Mucosa of rectum (tissue), 2 donors: Measurements from ENCODE around the gene CEP85.

Experiments used
- H3K27ac ChIP-seq, 2 donors: one replicate each; pipeline ENCODE4 v1.7.0; 2013; ENCODE audit warnings: inconsistent platforms in 2 of 2, low read depth in 2 of 2, low read length in 2 of 2
- H3K27me3 ChIP-seq, 2 donors: one replicate each; pipeline ENCODE4 v1.7.0; 2013; ENCODE audit warnings: low read length in 2 of 2; ENCODE audit not compliant: control insufficient read depth in 2 of 2, insufficient read depth in 2 of 2
- H3K36me3 ChIP-seq, 2 donors: one replicate each; pipeline ENCODE4 v1.7.0; 2013; ENCODE audit warnings: low read length in 2 of 2; ENCODE audit not compliant: control insufficient read depth in 2 of 2, insufficient read depth in 2 of 2
- H3K4me1 ChIP-seq, 2 donors: one replicate each; pipeline ENCODE4 v1.7.0; 2013; ENCODE audit warnings: low read length in 2 of 2, mild to moderate bottlenecking in 1 of 2; ENCODE audit not compliant: control insufficient read depth in 2 of 2, insufficient read depth in 2 of 2
- H3K4me3 ChIP-seq, 2 donors: one replicate each; pipeline ENCODE4 v1.7.0; 2013; ENCODE audit warnings: low read length in 2 of 2
- H3K9ac ChIP-seq, 2 donors: one replicate each; pipeline ENCODE4 v1.7.0; 2013; ENCODE audit warnings: low read length in 2 of 2, low read depth in 1 of 2, mild to moderate bottlenecking in 1 of 2
- H3K9me3 ChIP-seq, 2 donors: one replicate each; pipeline ENCODE4 v1.7.0; 2013; ENCODE audit warnings: low read length in 2 of 2; ENCODE audit not compliant: control insufficient read depth in 2 of 2
- donor health status: healthy.
- donor health status: Normal muscosa, but diverticular disease.

CEP85 gene

DNA sequence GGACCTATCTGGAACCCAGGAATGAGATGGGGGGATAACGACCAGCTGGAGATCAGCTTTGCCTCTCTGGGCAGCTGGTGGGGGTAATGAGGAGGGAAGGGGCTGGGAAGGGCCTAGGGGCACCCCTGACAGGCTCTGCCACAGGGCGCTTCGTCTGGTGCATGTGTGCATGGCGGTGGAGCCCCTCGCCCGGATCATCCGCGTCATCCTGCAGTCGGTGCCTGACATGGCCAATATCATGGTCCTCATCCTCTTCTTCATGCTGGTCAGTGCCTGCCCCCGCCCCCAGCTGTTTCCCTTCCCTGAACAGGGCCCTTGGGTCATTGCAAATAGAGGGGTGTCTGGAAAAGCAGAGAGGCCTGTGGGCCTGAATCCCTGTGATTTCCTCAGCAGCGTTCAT, 36.2 kb upstream of the CEP85 start:
- no peaks in the 10 kb centered on the region for H3K36me3 ChIP-seq
- no peaks in the 10 kb centered on the region for H3K9me3 ChIP-seq
- no peak overlapping the region for H3K4me3 ChIP-seq
- H3K4me1 ChIP-seq, result no peaks in the 10 kb centered on the region
- no peak overlapping the region for H3K9ac ChIP-seq
- no peak overlapping the region for H3K27ac ChIP-seq
- H3K27me3 ChIP-seq, result no peaks in the 10 kb centered on the region

DNA sequence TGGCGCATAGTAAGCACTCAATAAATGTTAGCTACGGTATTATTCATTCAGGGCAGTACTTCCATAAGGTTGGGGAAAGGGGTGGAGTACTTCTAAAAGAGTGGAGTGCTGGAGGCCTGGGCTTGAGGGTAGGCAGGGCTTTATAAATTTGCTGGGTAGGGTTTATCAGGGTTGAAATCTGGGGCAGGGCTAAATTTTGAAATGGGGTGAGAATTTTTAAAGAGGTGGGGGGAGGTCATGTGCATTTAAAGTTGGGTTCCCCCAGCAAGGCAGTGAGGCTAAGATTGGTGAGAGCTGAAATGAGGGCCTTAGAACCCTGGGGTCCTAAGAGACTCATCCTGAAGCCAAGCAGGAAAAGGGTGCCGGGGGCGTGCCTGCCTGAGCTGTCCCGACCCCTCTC, 33.6 kb upstream of the CEP85 start:
- Histone ChIP-seq H3K36me3 (no peaks in the 10 kb centered on the region), H3K27ac (no peak overlapping the region), H3K27me3 (no peaks in the 10 kb centered on the region), H3K9me3 (no peaks in the 10 kb centered on the region), H3K4me3 (no peak overlapping the region), H3K9ac (no peak overlapping the region), H3K4me1 (no peaks in the 10 kb centered on the region)

DNA sequence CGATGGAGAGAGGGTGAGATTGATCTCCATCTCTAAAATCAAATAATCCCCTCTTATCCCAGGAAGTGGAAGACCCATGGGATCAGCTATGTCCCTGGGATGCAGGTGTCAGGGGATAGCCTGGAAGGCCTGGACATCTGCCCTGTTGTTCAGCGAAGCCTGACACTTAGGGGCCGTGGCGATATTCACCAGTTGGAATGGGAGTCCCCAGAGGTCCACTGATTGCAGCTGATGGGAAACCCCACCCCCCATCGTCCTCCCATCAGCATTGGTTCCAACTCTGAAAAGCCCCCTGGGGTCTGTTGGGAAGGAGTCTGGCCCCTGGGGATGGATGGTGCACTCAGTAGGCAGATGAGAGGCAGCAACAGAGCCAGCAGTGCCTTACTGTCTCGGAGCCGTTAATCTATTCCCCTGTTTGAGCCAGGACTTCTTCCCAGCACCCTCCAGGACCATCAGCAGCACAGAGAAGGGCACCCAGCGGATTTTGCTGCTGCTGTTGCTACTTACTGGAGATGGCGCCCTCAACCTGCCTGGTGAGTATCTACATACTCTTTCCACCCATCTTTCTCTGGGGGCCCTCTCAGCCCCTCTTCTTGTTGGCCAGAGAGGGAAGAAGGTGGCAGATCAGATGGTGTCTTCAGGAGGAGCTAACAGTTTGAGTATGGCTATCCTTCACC, 30.2 kb upstream of the CEP85 start:
- H3K36me3 ChIP-seq, result no peaks in the 10 kb centered on the region
- no peaks in the 10 kb centered on the region for H3K9me3 ChIP-seq
- no peak overlapping the region for H3K4me3 ChIP-seq
- H3K27ac ChIP-seq, result no peak overlapping the region
- H3K4me1 ChIP-seq, result no peaks in the 10 kb centered on the region
- H3K27me3 ChIP-seq, result no peaks in the 10 kb centered on the region
- H3K9ac ChIP-seq, result no peak overlapping the region

DNA sequence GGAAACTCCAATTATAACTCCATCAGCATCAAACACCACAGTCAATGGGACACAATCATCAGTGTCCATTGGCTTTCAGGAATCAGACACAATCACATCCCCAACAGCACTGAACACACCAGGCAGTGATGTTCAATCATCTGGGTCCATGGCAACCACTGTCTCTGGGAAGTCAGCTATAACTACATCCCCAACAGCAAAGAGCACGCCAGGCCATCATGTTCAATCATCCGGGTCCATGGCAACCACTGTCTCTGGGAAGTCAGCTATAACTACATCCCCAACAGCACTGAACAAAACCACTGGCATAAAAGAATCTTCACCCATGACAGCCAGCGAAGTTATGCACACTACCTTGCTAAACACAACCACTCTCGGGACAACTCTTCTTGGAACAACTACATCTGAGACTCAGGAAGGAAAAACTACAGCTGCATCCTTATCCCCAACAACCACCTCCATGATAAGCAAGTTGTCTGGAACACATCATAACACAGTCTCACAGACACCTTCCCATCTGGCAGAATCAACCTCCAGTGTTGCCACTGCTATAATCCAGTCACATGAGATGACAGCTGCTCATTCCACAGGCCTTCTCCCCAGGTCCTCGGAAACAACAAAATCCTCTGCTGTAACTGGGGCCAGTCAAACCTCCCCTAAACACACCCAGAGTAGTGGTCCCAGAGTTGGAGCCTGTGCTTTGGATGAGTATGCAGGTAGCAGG, 23.7 kb upstream of the CEP85 start:
- no peak overlapping the region for H3K27ac ChIP-seq
- no peak overlapping the region for H3K4me3 ChIP-seq
- H3K4me1 ChIP-seq, result no peaks in the 10 kb centered on the region
- H3K27me3 ChIP-seq, result no peaks in the 10 kb centered on the region
- no peaks in the 10 kb centered on the region for H3K36me3 ChIP-seq
- no peak overlapping the region for H3K9ac ChIP-seq
- no peaks in the 10 kb centered on the region for H3K9me3 ChIP-seq

DNA sequence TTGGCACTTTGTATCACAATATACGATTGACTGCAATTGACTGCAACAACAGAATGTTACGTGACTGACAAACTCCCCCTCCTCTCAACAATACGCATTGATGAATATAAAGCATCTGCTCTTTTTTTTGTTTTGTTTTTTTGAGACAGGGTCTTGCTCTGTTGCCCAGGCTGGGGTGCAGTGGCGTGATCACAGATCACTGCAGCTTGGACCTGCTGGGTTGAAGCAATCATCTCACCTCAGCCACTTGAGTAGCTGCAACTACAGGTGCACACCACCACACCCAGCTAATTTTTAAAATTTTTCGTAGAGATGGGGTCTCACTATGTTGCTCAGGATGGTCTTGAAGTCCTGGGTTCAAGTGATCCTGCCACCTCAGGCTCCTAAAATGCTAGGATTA, 21.3 kb upstream of the CEP85 start:
- Histone ChIP-seq H3K27ac (no peak overlapping the region), H3K4me1 (no peaks in the 10 kb centered on the region), H3K9ac (no peak overlapping the region), H3K9me3 (no peaks in the 10 kb centered on the region), H3K4me3 (no peak overlapping the region), H3K36me3 (no peaks in the 10 kb centered on the region), H3K27me3 (no peaks in the 10 kb centered on the region)

DNA sequence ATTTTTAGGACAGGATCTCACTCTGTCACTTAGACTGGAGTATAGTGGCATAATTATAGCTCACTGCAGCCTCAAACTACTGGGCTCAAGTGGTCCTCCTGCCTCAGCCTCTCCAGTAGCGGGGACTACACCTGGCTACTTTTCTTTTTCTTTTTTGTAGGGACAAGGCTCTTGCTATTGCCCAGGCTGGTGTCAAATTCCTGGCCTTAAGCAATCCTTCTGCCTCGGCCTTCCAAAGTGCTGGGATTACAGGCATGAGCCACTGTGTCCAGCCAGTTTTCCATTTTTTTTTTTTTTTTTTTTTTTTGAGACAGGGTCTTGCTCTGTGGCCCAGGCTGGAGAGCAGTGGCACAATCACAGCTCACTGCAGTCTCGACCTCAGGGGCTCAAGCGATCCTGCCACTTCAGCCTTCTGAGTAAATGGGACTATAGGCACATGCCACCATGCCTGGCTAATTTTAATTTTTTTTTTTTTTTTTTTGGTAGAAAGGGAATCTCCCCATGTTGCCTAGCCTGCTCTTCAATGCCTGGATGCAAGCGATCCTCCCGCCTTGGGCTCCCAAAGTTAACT, 20.6 kb upstream of the CEP85 start:
- no peak overlapping the region for H3K4me3 ChIP-seq
- H3K9me3 ChIP-seq, result no peaks in the 10 kb centered on the region
- H3K27me3 ChIP-seq, result no peaks in the 10 kb centered on the region
- no peak overlapping the region for H3K9ac ChIP-seq
- no peak overlapping the region for H3K27ac ChIP-seq
- no peaks in the 10 kb centered on the region for H3K4me1 ChIP-seq
- no peaks in the 10 kb centered on the region for H3K36me3 ChIP-seq

DNA sequence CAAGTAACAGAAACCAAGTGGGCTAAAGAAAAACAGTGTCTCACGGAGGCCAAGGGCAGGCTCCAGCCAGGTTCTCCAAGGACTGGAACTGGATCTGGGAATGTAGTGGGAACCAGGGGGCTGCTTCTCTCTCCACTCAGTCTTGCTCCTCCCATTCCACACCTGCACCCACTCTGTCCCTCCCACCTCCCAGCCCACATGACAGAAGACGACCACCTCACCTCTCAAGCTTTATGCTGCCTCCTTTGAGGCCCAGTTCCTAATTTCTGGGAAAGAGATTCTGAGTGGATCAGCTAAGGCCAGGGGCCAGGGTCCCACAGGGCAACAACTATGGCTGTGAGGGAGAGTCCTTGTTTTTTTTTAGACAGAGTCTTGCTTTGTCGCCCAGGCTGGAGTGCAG, 18.8 kb upstream of the CEP85 start:
- no peaks in the 10 kb centered on the region for H3K27me3 ChIP-seq
- no peak overlapping the region for H3K4me3 ChIP-seq
- H3K27ac ChIP-seq, result no peak overlapping the region
- no peaks in the 10 kb centered on the region for H3K9me3 ChIP-seq
- no peaks in the 10 kb centered on the region for H3K36me3 ChIP-seq
- peaks cover 0 to 2% of the 10 kb centered on the region in 2 donors for H3K4me1 ChIP-seq
- H3K9ac ChIP-seq, result no peak overlapping the region

DNA sequence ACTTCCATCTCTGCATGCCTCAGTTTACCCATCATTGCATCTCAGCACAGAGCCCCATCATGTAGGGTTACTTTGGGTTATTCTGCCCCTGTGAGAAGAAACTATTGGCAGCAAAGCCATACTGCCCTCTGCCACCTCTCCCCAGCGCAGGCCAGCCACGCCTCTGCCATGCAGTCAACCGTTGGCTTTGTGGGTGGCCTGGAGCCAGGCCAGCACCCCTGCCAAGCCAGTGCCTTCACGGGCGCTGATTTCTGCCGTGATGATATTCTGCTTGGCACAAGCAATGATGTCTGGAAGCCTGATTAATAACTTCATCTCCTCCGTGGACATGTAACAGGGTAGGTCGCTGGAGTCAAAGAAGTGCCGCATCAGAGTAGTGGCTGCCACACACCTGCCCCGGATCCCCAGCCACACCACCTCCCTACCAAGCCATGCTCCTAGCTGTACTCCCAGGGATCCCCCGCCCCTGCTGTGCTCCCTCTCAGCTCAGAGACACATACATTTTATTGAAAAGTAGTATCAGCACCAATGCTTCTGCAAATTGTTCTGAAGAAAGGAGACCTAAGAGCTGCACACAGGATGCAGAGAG, 15.0 kb upstream of the CEP85 start:
- H3K4me1 ChIP-seq, result peaks cover 2 to 6% of the 10 kb centered on the region in 2 donors
- H3K9me3 ChIP-seq, result no peaks in the 10 kb centered on the region
- no peaks in the 10 kb centered on the region for H3K36me3 ChIP-seq
- H3K27me3 ChIP-seq, result no peaks in the 10 kb centered on the region
- no peak overlapping the region for H3K4me3 ChIP-seq
- H3K9ac ChIP-seq, result no peak overlapping the region
- no peak overlapping the region for H3K27ac ChIP-seq

DNA sequence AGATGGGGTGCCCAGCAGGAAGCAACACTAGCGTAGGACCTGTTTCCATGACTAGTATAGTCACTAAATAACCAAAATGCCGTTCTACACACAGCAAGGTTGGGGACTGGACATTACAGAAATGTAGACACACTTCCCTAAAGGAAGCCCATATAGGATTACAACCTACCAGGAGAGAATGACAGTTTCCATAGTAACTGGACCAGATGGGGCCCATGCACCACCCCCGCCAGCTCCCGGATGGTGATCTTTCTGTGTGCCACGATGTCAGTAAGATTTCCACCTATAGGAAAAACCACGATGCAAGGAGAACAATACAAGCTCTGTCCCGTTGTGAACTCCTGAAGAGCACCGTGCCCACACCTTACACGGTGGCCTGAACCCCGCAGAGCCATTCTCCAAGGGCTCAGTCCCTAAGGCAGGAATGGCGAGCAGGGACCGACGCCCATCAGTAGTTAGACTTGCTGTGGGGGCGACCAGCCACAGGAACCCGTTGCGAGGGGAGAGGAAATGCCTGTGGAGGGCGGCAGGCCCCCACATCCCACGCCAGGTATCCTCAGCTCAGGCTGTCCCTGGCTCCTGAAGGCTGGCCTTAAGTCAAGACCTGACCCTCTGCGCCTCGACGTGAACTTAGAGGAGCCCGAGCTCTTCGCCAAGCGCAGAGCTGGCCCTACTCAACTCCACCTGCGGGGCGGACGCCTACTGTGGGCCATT, 13.6 kb upstream of the CEP85 start:
- no peaks in the 10 kb centered on the region for H3K9me3 ChIP-seq
- H3K36me3 ChIP-seq, result no peaks in the 10 kb centered on the region
- H3K27me3 ChIP-seq, result peaks cover 0 to 4% of the 10 kb centered on the region in 2 donors
- peaks cover 3 to 10% of the 10 kb centered on the region in 2 donors for H3K4me1 ChIP-seq
- no peak overlapping the region for H3K4me3 ChIP-seq
- no peak overlapping the region for H3K9ac ChIP-seq
- no peak overlapping the region for H3K27ac ChIP-seq

DNA sequence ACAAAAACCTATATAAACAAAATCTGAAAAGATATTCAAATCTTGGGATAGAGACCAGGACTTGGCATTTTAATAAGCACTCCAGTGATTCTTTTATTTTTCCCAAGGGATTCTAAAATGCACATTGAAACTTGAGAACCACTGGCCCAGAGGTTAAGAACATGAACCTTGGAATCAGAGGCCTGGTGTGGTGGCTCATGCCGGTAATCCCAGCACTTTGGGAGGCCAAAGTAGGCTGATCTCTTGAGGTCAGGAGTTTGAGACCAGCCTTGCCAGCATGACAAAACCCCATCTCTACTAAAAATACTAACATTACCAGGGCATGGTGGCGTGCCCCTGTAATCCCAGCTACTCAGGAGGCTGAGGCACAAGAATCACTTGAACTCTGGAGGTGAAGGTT, 12.9 kb upstream of the CEP85 start:
- Histone ChIP-seq H3K4me1 (peaks cover 6 to 14% of the 10 kb centered on the region in 2 donors), H3K9ac (no peak overlapping the region), H3K27me3 (peaks cover 3 to 4% of the 10 kb centered on the region in 2 donors), H3K36me3 (no peaks in the 10 kb centered on the region), H3K27ac (no peak overlapping the region), H3K9me3 (no peaks in the 10 kb centered on the region), H3K4me3 (no peak overlapping the region)
